Measurements from ENCODE around the gene WIZ.
A peak's percentile ranks its signal among the peaks of the same experiment; 100 is the strongest.

Gene WIZ

GRCh38 chr19:15464394-15465385, 14.9 kb upstream of the WIZ start, which contains the start of gene RASAL3:
Gene RASAL3, minus strand, starts transcription at chr19:15464544. Its CDS starts 186 bp downstream, at chr19:15464358.
- DNase-seq (ENCODE audit: low read depth in 2 of 2) = peak; percentile 47 to 58

DNA sequence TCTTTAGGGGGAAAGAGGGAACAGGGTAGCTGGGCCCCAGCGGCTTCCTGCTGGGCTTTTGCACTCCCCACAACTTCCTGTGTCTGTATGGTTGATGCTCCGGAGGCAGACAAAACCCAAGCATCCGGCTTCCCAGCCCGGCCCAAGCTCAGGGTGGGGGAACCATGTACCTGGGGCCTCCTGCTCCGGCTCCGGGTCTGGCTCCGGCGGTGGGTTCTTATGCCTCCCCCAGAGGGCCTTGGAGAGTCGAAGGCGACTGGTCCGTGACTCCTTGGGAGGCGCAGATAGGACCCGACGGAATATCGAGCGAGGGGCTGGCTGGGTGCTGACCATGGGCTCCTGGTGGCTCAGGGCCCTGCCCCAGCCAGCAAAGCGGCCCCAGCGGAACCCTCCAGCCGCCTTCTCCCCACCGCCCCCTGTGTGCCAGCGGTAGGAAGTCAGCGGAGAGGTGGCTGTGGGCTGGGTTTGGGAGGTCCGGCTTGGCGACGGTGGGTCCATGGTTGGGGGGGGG, 14.2 kb upstream of the WIZ start:
- DNase-seq (ENCODE audit: low read depth in 2 of 2) = peak; percentile 54 to 62

DNA sequence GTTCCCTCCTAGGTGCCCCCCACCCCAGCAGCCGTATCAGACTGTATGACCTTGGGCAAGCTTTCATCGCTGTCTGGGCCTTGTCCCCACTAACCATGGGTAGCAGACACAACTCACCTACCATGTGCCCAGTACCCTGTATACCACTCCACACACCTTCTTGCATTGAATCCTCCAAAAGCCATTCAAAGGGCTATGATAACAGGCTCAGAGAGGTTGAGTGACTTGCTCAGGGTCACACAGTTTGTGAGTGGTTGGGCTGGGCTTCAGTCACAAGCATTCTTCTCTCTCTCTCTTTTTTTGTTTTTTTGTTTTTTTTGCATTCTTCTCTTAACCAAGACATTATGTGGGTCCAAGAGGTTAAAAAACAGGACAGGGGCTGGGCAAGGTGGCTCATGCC, 11.9 kb upstream of the WIZ start:
- no peak for DNase-seq (ENCODE audit: low read depth in 2 of 2)

GRCh38 chr19:15457701-15458484, 8.1 kb upstream of the WIZ start:
- no peak for DNase-seq (ENCODE audit: low read depth in 2 of 2)

DNA sequence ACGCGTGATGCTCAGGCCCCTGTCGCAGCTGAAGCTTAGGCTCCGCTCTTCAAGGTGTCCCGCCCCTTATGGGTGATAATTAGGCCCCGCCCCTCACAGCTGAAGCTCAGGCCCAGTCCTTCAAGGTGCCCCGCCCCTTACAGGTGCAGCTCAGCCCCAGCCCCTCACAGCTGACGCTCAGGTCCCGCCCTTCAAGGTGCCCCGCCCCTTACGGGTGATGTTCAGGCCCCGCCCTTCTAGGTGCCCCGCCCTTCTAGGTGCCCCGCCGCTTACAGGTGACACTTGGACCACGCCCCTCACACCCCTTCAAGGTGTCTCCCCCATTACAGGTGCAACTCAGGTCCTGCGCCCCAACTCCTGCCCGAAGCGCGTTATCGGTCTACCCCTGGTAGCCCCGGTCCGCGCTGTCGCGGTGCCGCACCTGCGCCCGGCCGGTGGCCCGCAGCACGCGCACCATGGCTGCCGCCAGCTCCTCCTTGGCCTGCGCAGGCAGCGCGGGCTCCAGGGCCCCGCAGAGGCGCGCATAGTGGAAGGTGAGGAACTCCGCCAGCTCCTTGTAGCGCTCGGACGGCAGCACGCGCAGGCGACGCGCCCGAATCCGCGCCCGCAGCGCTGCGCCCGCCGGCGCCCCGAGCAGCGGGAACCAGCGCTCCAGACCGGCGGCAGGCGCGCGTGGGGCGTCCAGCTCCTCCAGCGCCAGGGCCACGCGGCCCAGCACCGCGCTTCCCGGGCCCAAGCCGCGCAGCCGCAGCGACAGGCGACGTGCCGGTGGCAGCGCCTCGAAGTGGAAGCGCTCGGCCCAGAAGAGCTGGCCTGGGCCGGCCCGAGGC, 7.3 kb upstream of the WIZ start:
- no peak for DNase-seq (ENCODE audit: low read depth in 2 of 2)

- DNase-seq (ENCODE audit: low read depth in 2 of 2) = no peak
Observed at GRCh38 chr19:15456441-15456840, 6.7 kb upstream of the WIZ start.

- DNase-seq (ENCODE audit: low read depth in 2 of 2) = no peak
Observed at GRCh38 chr19:15455996-15456395, 6.2 kb upstream of the WIZ start.

- no peak for DNase-seq (ENCODE audit: low read depth in 2 of 2)
Observed at GRCh38 chr19:15453906-15454860, 4.4 kb upstream of the WIZ start.

GRCh38 chr19:15453091-15453578, 3.4 kb upstream of the WIZ start:
- DNase-seq (ENCODE audit: low read depth in 2 of 2) = no peak

- DNase-seq (ENCODE audit: low read depth in 2 of 2) = no peak
Observed at GRCh38 chr19:15452111-15453047, 2.6 kb upstream of the WIZ start.

DNA sequence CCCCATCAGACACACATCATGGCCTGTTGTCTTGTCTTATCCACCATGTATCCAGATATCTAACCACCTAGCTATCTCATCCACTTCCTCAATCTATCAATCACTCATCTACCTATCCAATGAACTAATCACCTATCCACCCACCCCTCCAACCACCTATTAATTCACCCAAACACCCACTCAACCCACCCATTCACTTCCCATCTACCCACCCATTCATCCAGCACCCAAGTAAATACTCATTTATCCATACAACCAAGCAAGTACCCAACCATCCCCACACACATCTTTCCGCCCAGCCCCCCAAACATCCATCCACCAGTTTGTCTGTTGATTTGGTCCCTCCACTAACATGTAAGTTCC, 753 bp upstream of the WIZ start:
- DNase-seq (ENCODE audit: low read depth in 2 of 2) = no peak

- DNase-seq (ENCODE audit: low read depth in 2 of 2) = no peak
Observed at GRCh38 chr19:15448778-15449619, 757 bp downstream of the WIZ start.

- no peak for DNase-seq (ENCODE audit: low read depth in 2 of 2)
Observed at GRCh38 chr19:15448044-15448777, 1.5 kb downstream of the WIZ start.

DNA sequence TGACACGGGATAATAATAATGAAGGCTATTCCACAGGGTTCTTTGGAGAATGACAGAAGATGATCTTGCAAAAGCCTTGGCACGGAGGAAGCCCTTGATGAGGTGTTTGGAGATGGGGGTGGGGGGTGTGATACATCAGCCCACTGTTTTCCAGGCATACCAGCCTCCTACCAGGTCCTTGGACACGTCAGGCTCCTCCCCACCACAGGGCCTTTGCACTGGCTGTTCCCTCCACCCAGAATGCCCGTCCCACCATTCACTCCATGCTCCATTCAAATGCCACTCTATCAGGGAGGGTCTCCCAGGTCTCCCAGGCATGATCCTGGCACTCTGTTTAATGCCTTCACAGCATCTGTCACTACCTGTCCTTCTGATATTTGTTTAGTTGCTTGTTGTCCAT, 2.7 kb downstream of the WIZ start:
- DNase-seq (ENCODE audit: low read depth in 2 of 2) = no peak

GRCh38 chr19:15445807-15446376, 3.9 kb downstream of the WIZ start:
- no peak for DNase-seq (ENCODE audit: low read depth in 2 of 2)

DNA sequence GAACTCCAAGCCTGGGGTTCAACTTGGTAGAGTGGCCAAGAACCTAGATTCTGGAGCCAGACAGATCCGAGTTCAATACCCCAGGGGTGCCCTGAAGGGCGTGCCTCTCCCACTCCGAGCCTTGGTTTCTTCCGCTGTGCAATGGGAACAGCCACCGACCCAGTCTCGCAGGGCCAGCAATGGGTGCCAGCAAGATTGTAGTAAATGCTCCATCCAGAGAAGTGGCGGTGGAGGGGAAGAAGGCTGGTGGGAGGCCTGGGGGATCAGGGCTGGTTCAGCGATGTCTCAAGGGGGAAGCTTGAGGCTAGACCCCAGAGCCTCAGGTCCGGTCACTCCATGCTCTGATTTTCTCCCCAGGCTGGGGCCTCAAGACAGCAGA, 4.5 kb downstream of the WIZ start:
- no peak for DNase-seq (ENCODE audit: low read depth in 2 of 2)
